ENCODE data around the gene RPS27A.
"Not testable (repeated sequence)": the region's sequence is repeated elsewhere in the genome, so short reads cannot be mapped to it uniquely, and the experiment has no call there.

The RPS27A gene

DNA sequence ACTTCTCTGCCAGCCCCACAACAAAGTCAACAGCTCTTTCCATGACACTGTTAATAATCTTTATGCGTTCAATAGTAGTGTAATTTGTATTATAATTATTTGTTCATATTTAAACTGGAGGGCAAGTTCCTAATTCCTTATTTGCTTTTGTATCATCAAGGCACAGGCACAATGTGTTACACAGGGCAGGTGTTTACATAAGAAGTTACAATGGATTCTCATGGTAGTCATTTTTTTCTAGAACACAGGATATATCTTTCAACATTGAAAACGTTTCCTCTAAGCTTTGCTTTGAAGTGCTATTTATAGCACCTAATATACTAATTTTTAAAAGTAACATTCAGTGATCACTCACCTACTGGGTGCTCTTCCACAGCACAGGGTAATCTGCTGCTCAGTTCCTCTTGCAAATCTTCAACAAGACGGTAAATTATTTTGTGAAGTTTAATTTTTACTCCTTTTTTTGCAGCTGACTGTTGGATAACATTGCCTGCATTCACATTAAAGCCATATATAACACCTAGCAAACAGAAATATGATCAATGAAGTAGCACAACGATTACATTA is 7.3 kb downstream of the RPS27A start:
- no CpG with 5 or more reads among the region's 4 CpGs for WGBS (ENCODE audit: extremely low coverage, insufficient coverage, low lambda C conversion rate)

DNA sequence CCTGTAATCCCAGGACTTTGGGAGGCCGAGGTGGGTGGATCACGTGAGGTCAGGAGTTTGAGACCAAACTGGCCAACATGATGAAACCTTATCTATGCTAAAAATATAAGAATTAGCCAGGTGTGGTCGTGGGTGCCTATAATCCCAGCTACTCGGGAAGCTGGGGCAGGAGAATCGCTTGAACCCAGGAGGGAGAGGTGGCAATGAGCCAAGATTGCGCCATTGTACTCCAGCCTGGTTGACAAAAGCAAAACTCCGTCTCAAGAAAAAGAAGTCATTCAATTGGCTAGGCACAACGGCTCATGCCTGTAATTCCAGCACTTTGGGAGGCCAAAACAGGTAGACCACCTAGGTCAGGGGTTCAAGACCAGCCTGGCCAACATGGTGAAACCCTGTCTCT is 9.1 kb downstream of the RPS27A start:
- H3K18ac ChIP-seq (ENCODE audit: low read length); H3K23ac ChIP-seq (ENCODE audit: low read length); H3K4me2 ChIP-seq (ENCODE audit: low read length); H2BK5ac ChIP-seq (ENCODE audit: low read length); H2AK5ac ChIP-seq (ENCODE audit: low read length); H3K79me1 ChIP-seq (ENCODE audit: low read length); DNase-seq; H3K4me3 ChIP-seq (ENCODE audit: low read length); H3K27me3 ChIP-seq (ENCODE audit: insufficient read depth, low read length, poor library complexity); H3K9ac ChIP-seq (ENCODE audit: low read length); H3K56ac ChIP-seq (ENCODE audit: low read length); H4K8ac ChIP-seq (ENCODE audit: low read depth, low read length); H2BK15ac ChIP-seq (replicated peaks; ENCODE audit: low read depth); H4K5ac ChIP-seq (ENCODE audit: low read length); H3K4me1 ChIP-seq (ENCODE audit: control insufficient read depth, low read depth, low read length); H3K79me2 ChIP-seq (ENCODE audit: control insufficient read depth, insufficient read depth, low read length); H3K27ac ChIP-seq (ENCODE audit: low read depth, low read length); H3K36me3 ChIP-seq (ENCODE audit: control insufficient read depth, insufficient read depth, low read length); H3K4ac ChIP-seq (ENCODE audit: low read depth, low read length); H2BK120ac ChIP-seq (ENCODE audit: low read depth, low read length): not testable (repeated sequence)
- no CpG with 5 or more reads among the region's 8 CpGs for WGBS (ENCODE audit: extremely low coverage, insufficient coverage, low lambda C conversion rate)

More for the DNA sequence above, 7.3 kb downstream of the RPS27A start:
- H3K23ac ChIP-seq (ENCODE audit: low read length) = no peak overlapping the region
- no peak overlapping the region for H2BK120ac ChIP-seq (ENCODE audit: low read depth, low read length)
- H3K4me2 ChIP-seq (ENCODE audit: low read length) = no peak overlapping the region
- no peak overlapping the region for H2AK5ac ChIP-seq (ENCODE audit: low read length)
- H3K9ac ChIP-seq (ENCODE audit: low read length) = no peak overlapping the region
- no peak overlapping the region for H2BK15ac ChIP-seq (replicated peaks; ENCODE audit: low read depth)
- H3K4ac ChIP-seq (ENCODE audit: low read depth, low read length) = no peak overlapping the region
- no peak overlapping the region for H4K8ac ChIP-seq (ENCODE audit: low read depth, low read length)
- no peak for DNase-seq
- peaks cover 1% of the 10 kb centered on the region for H3K79me2 ChIP-seq (ENCODE audit: control insufficient read depth, insufficient read depth, low read length)
- no peak overlapping the region for H3K27ac ChIP-seq (ENCODE audit: low read depth, low read length)
- no peak overlapping the region for H4K5ac ChIP-seq (ENCODE audit: low read length)
- H3K4me3 ChIP-seq (ENCODE audit: low read length) = no peak overlapping the region
- H3K18ac ChIP-seq (ENCODE audit: low read length) = no peak overlapping the region
- peaks cover 3% of the 10 kb centered on the region for H3K36me3 ChIP-seq (ENCODE audit: control insufficient read depth, insufficient read depth, low read length)
- no peaks in the 10 kb centered on the region for H3K27me3 ChIP-seq (ENCODE audit: insufficient read depth, low read length, poor library complexity)
- H3K79me1 ChIP-seq (ENCODE audit: low read length) = peaks cover 1% of the 10 kb centered on the region
- H3K56ac ChIP-seq (ENCODE audit: low read length) = no peak overlapping the region
- no peak overlapping the region for H2BK5ac ChIP-seq (ENCODE audit: low read length)
- H3K4me1 ChIP-seq (ENCODE audit: control insufficient read depth, low read depth, low read length) = no peaks in the 10 kb centered on the region

DNA sequence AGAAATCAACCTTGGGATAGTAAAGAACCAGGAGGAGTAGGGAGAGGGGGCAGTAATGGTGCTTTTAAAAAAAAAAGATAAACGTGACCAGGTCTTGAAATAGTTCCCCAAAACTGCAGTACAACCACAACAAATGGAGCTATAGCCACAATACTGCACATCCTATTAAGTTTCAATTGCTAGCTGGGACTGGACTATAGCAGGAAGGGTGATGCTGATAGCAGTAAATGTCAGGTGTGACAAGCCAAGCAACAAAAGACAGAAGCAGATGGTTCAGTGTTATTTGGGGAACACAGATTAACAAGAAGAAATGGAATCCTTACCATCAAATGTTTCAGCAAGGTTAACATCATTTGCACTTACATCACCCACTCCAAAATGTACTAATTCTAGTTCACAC is 10.1 kb downstream of the RPS27A start:
- no CpG with 5 or more reads among the region's 1 CpG for WGBS (ENCODE audit: extremely low coverage, insufficient coverage, low lambda C conversion rate)
- H3K18ac ChIP-seq (ENCODE audit: low read length) = no peak overlapping the region
- H2BK15ac ChIP-seq (replicated peaks; ENCODE audit: low read depth) = no peak overlapping the region
- no peak overlapping the region for H3K9ac ChIP-seq (ENCODE audit: low read length)
- no peaks in the 10 kb centered on the region for H3K27me3 ChIP-seq (ENCODE audit: insufficient read depth, low read length, poor library complexity)
- H2AK5ac ChIP-seq (ENCODE audit: low read length) = no peak overlapping the region
- H3K4ac ChIP-seq (ENCODE audit: low read depth, low read length) = no peak overlapping the region
- H3K79me1 ChIP-seq (ENCODE audit: low read length) = no peaks in the 10 kb centered on the region
- H3K27ac ChIP-seq (ENCODE audit: low read depth, low read length) = no peak overlapping the region
- no peak overlapping the region for H3K56ac ChIP-seq (ENCODE audit: low read length)
- H3K4me2 ChIP-seq (ENCODE audit: low read length) = no peak overlapping the region
- no peak overlapping the region for H2BK120ac ChIP-seq (ENCODE audit: low read depth, low read length)
- H4K8ac ChIP-seq (ENCODE audit: low read depth, low read length) = no peak overlapping the region
- no peaks in the 10 kb centered on the region for H3K36me3 ChIP-seq (ENCODE audit: control insufficient read depth, insufficient read depth, low read length)
- no peak overlapping the region for H3K23ac ChIP-seq (ENCODE audit: low read length)
- no peaks in the 10 kb centered on the region for H3K4me1 ChIP-seq (ENCODE audit: control insufficient read depth, low read depth, low read length)
- no peak overlapping the region for H4K5ac ChIP-seq (ENCODE audit: low read length)
- no peak for DNase-seq
- H3K79me2 ChIP-seq (ENCODE audit: control insufficient read depth, insufficient read depth, low read length) = no peaks in the 10 kb centered on the region
- no peak overlapping the region for H2BK5ac ChIP-seq (ENCODE audit: low read length)
- H3K4me3 ChIP-seq (ENCODE audit: low read length) = no peak overlapping the region

DNA sequence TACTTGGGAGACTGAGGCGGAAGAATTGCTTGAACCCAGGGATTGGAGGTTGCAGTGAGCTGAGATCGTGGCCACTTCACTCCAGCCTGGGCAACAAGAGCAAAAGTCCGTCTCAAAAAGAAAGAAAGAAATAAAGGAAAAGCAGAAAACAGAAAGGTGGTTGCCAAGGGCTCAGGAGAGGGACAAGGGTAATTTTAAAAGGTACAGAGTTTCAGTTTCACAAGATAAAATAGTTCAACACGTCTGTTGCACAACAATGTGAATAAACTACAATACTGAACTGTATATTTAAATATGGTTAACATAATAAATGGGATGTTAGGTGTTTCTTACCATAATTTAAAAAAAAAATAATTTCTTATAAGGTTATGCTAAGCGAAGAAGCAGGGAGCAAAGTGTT is 12.9 kb downstream of the RPS27A start:
- H3K27ac ChIP-seq (ENCODE audit: low read depth, low read length) = no peak overlapping the region
- H2BK15ac ChIP-seq (replicated peaks; ENCODE audit: low read depth) = no peak overlapping the region
- no peaks in the 10 kb centered on the region for H3K79me2 ChIP-seq (ENCODE audit: control insufficient read depth, insufficient read depth, low read length)
- H3K4me3 ChIP-seq (ENCODE audit: low read length) = no peak overlapping the region
- H3K4me2 ChIP-seq (ENCODE audit: low read length) = no peak overlapping the region
- H3K9ac ChIP-seq (ENCODE audit: low read length) = no peak overlapping the region
- no peaks in the 10 kb centered on the region for H3K4me1 ChIP-seq (ENCODE audit: control insufficient read depth, low read depth, low read length)
- H3K79me1 ChIP-seq (ENCODE audit: low read length) = no peaks in the 10 kb centered on the region
- no peaks in the 10 kb centered on the region for H3K27me3 ChIP-seq (ENCODE audit: insufficient read depth, low read length, poor library complexity)
- H3K4ac ChIP-seq (ENCODE audit: low read depth, low read length) = no peak overlapping the region
- DNase-seq = no peak
- H2AK5ac ChIP-seq (ENCODE audit: low read length) = no peak overlapping the region
- WGBS (ENCODE audit: extremely low coverage, insufficient coverage, low lambda C conversion rate) = no CpG with 5 or more reads among the region's 5 CpGs
- no peak overlapping the region for H2BK5ac ChIP-seq (ENCODE audit: low read length)
- no peak overlapping the region for H3K23ac ChIP-seq (ENCODE audit: low read length)
- H3K18ac ChIP-seq (ENCODE audit: low read length) = no peak overlapping the region
- H3K56ac ChIP-seq (ENCODE audit: low read length) = no peak overlapping the region
- no peak overlapping the region for H4K5ac ChIP-seq (ENCODE audit: low read length)
- H2BK120ac ChIP-seq (ENCODE audit: low read depth, low read length) = no peak overlapping the region
- H3K36me3 ChIP-seq (ENCODE audit: control insufficient read depth, insufficient read depth, low read length) = no peaks in the 10 kb centered on the region
- H4K8ac ChIP-seq (ENCODE audit: low read depth, low read length) = no peak overlapping the region

DNA sequence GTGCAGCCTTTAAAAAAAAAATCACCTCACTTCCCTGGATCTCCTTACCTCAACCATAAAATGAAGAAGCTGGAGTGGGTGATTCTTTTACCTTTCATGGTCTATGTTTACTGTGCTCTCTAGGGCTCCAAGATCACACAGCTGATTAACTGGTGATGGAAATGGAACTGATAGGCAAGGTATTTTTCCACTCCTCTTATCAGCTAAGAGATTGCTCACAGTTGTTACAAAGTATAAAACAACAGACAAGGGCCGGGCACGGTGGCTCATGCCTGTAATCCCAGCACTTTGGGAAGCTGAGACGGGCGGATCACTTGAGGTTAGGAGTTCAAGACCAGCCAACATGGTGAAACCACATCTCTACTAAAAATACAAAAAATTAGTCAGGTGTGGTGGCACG is 14.5 kb downstream of the RPS27A start:
- Histone ChIP-seq H3K27ac (ENCODE audit: low read depth, low read length) (no peak overlapping the region), H3K9ac (ENCODE audit: low read length) (no peak overlapping the region), H2AK5ac (ENCODE audit: low read length) (no peak overlapping the region), H3K4me2 (ENCODE audit: low read length) (no peak overlapping the region), H3K56ac (ENCODE audit: low read length) (no peak overlapping the region), H3K4me1 (ENCODE audit: control insufficient read depth, low read depth, low read length) (no peaks in the 10 kb centered on the region), H2BK120ac (ENCODE audit: low read depth, low read length) (no peak overlapping the region), H3K23ac (ENCODE audit: low read length) (no peak overlapping the region), H3K27me3 (ENCODE audit: insufficient read depth, low read length, poor library complexity) (no peaks in the 10 kb centered on the region), H3K79me1 (ENCODE audit: low read length) (no peaks in the 10 kb centered on the region), H3K4me3 (ENCODE audit: low read length) (no peak overlapping the region), H2BK5ac (ENCODE audit: low read length) (no peak overlapping the region), H4K5ac (ENCODE audit: low read length) (no peak overlapping the region), H3K36me3 (ENCODE audit: control insufficient read depth, insufficient read depth, low read length) (no peaks in the 10 kb centered on the region), H3K18ac (ENCODE audit: low read length) (no peak overlapping the region), H2BK15ac (replicated peaks; ENCODE audit: low read depth) (no peak overlapping the region), H4K8ac (ENCODE audit: low read depth, low read length) (no peak overlapping the region), H3K79me2 (ENCODE audit: control insufficient read depth, insufficient read depth, low read length) (no peaks in the 10 kb centered on the region), H3K4ac (ENCODE audit: low read depth, low read length) (no peak overlapping the region)
- DNase-seq = peak; percentile 86
- no CpG with 5 or more reads among the region's 5 CpGs for WGBS (ENCODE audit: extremely low coverage, insufficient coverage, low lambda C conversion rate)

DNA sequence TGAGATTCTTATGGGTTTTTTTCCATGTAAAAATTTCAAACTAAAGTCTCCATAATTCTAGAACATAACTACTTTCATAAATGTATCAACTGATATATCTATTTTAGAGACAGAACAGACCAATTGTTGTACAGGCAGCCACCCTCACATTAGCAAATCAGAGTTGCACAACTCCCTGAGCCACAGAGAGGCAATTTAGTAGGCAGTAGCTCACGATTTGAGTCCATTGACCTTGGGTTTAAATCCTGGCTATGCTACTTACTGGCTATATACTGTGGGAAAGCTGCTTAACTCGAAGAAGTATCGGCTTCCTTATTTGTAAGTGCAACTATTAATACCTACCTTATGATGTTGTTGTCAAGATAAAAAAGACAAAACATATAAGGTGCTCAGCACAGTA is 20.3 kb downstream of the RPS27A start:
- no peak for DNase-seq
- H3K27me3 ChIP-seq (ENCODE audit: insufficient read depth, low read length, poor library complexity) = no peaks in the 10 kb centered on the region
- H3K4me2 ChIP-seq (ENCODE audit: low read length) = no peak overlapping the region
- no peaks in the 10 kb centered on the region for H3K4me1 ChIP-seq (ENCODE audit: control insufficient read depth, low read depth, low read length)
- no peak overlapping the region for H2BK15ac ChIP-seq (replicated peaks; ENCODE audit: low read depth)
- H3K36me3 ChIP-seq (ENCODE audit: control insufficient read depth, insufficient read depth, low read length) = peaks cover 2% of the 10 kb centered on the region
- no peak overlapping the region for H3K4ac ChIP-seq (ENCODE audit: low read depth, low read length)
- no peak overlapping the region for H3K9ac ChIP-seq (ENCODE audit: low read length)
- no peak overlapping the region for H3K23ac ChIP-seq (ENCODE audit: low read length)
- no peaks in the 10 kb centered on the region for H3K79me2 ChIP-seq (ENCODE audit: control insufficient read depth, insufficient read depth, low read length)
- no peak overlapping the region for H3K4me3 ChIP-seq (ENCODE audit: low read length)
- H2BK120ac ChIP-seq (ENCODE audit: low read depth, low read length) = no peak overlapping the region
- H4K5ac ChIP-seq (ENCODE audit: low read length) = no peak overlapping the region
- H3K27ac ChIP-seq (ENCODE audit: low read depth, low read length) = no peak overlapping the region
- no peak overlapping the region for H4K8ac ChIP-seq (ENCODE audit: low read depth, low read length)
- no peak overlapping the region for H2BK5ac ChIP-seq (ENCODE audit: low read length)
- H3K56ac ChIP-seq (ENCODE audit: low read length) = no peak overlapping the region
- H3K18ac ChIP-seq (ENCODE audit: low read length) = no peak overlapping the region
- H3K79me1 ChIP-seq (ENCODE audit: low read length) = no peaks in the 10 kb centered on the region
- no peak overlapping the region for H2AK5ac ChIP-seq (ENCODE audit: low read length)
- WGBS (ENCODE audit: extremely low coverage, insufficient coverage, low lambda C conversion rate) = no CpG with 5 or more reads among the region's 3 CpGs

Data from mesendoderm (in vitro differentiated cells).